ENCODE results near the gene DOK5.

GRCh38 chr20:54434196-54434595, 41.2 kb upstream of the DOK5 start:
- TF ChIP-seq POLR2A (IDR thresholded peaks at IDR 0.05) (no peak), CTCF (IDR thresholded peaks at IDR 0.05) (no peak), POLR2AphosphoS5 (IDR thresholded peaks at IDR 0.05) (no peak)

All from prostate gland (tissue), 2 donors.